Gastrocnemius medialis (tissue), 4 donors: ENCODE data around the gene PLXNB1. TPM values are rescaled to one million over a fixed set of nuclear protein-coding genes. Genes with fewer than 3 reads are reported as not detected.

Experiments used
- ATAC-seq, 2 donors: fragments of 150-250 bp; one replicate each; pipeline ENCODE4 v1.9.1; 2016
- DNase-seq, 2 donors: peaks; one replicate each; pipeline ENCODE4 v3.0.0-alpha.2; 2019
- H3K27ac ChIP-seq, 4 donors: fragments of 200-600 bp; sonication (generic); 1 replicate in 1 of 4; 2 replicates in 3 of 4; pipeline ENCODE4 v1.5.1; 2016 to 2018; ENCODE audit warnings: mild to moderate bottlenecking in 2 of 4, moderate library complexity in 1 of 4
- H3K27me3 ChIP-seq, 3 donors: fragments of 200-600 bp; sonication (generic) in 2 of 3; 1 replicate in 1 of 3; 2 replicates in 2 of 3; pipeline versions ENCODE4 v1.5.1 to v1.6.0; 2016 to 2019; ENCODE audit warnings: mild to moderate bottlenecking in 1 of 3, moderate library complexity in 1 of 3
- H3K36me3 ChIP-seq, 2 donors: fragments of 200-600 bp; sonication (generic) in 1 of 2; one replicate each; pipeline ENCODE4 v1.5.1; 2017 to 2018
- H3K4me1 ChIP-seq, 2 donors: fragments of 200-600 bp; sonication (generic) in 1 of 2; one replicate each; pipeline ENCODE4 v1.5.1; 2016 to 2017; ENCODE audit warnings: mild to moderate bottlenecking in 2 of 2
- H3K4me3 ChIP-seq, 4 donors: fragments of 200-600 bp; sonication (generic) in 3 of 4; 1 replicate in 1 of 4; 2 replicates in 3 of 4; pipeline ENCODE4 v1.5.1; 2016 to 2019; ENCODE audit warnings: mild to moderate bottlenecking in 2 of 4
- H3K9me3 ChIP-seq, 3 donors: fragments of 200-600 bp; sonication (generic) in 2 of 3; 1 replicate in 1 of 3; 2 replicates in 2 of 3; pipeline ENCODE4 v1.5.1; 2016 to 2019
- POLR2A ChIP-seq, 2 donors: fragments of 450-650 bp; IDR thresholded peaks; one replicate each; pipeline ENCODE4 v1.6.1; 2017; ENCODE audit warnings: antibody characterized with exemption in 2 of 2, mild to moderate bottlenecking in 2 of 2, moderate library complexity in 2 of 2
- in situ Hi-C, 4 donors: fragments of 200-750 bp; cut with MboI; loops; one replicate each; pipeline versions ENCODE4 v1.15.0 to v1.8.0; 2017; ENCODE audit warnings: low sequenced_read_pairs in 4 of 4
- intact Hi-C: fragments of 100-400 bp; cut with DNase I; formaldehyde crosslinking; loops from one replicate; pipeline ENCODE4 v1.15.1; 2023; ENCODE audit warnings: low total_unique reads
- total RNA-seq, 4 donors: library from RNA; depleted of rRNA; stranded (reverse); fragments of >200 nt; gene quantifications; one replicate each; pipeline versions ENCODE4 v1.1.0 to v1.2.3, GENCODE V29; 2016
- TF ChIP-seq, protein P1 (sequence below), 5 experiments: fragments of 450-650 bp in 3 of 5; fragments of 200-600 bp in 2 of 5; sonication (generic) in 2 of 5; IDR thresholded peaks in 4 of 5; conservative IDR thresholded peaks in 1 of 5; 1 replicate in 4 of 5; 2 replicates in 1 of 5; pipeline ENCODE4 v1.5.1; 2016 to 2019; ENCODE audit warnings: antibody characterized with exemption in 5 of 5, mild to moderate bottlenecking in 3 of 5, moderate library complexity in 3 of 5

PLXNB1 gene
- total RNA-seq, 4 donors from 2014 or later, result 2.8 to 7.2 (median 3.5) TPM

DNA sequence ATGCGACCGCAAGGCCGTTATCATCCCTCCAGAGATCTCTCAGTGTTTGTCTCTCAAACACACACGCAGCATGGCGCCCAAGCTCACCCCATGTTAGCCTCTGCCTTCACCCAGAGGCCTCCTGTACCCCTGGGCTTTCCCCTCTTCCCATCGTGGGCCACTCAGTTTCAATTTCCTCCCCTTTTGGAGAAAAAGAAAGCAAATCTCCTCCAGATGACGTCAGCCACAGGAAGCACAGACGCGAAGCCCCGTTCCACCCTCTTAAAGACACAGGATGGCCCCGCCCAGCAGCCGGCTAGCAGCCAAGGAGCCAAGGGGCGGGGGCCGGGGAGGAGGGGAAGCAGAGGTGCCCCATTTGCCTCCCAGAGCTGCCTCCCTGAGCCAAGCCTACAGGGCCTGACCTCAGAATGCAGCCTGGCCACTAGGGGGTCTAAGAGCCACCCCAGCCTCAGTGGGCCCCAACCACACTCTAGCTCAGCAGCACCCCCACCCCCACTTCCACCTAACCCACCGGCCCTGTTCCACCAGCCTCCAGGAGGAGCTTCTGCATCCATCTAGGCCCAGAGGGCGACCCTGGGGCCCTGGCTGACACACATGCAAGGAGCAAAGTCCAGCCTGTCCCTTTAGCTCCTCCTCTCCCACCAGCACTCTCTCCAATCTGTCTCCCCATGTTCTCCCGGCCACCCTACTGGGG, 43.2 kb upstream of the PLXNB1 start:
- Histone ChIP-seq H3K4me1 (peaks cover 30 to 31% of the 10 kb centered on the region in 2 donors), H3K9me3 (no peaks in the 10 kb centered on the region), H3K4me3 (peak overlapping the region; percentile 62 to 79 (median 65)), H3K27ac (peak overlapping the region; percentile 87 to 100 (median 90)), H3K36me3 (peaks cover 0 to 9% of the 10 kb centered on the region in 2 donors), H3K27me3 (no peaks in the 10 kb centered on the region)
- in situ Hi-C loops, result no loop called here
- peak; percentile 66 to 75 for DNase-seq
- peak; percentile 78 to 81 for ATAC-seq
- TF ChIP-seq, protein P1, sequence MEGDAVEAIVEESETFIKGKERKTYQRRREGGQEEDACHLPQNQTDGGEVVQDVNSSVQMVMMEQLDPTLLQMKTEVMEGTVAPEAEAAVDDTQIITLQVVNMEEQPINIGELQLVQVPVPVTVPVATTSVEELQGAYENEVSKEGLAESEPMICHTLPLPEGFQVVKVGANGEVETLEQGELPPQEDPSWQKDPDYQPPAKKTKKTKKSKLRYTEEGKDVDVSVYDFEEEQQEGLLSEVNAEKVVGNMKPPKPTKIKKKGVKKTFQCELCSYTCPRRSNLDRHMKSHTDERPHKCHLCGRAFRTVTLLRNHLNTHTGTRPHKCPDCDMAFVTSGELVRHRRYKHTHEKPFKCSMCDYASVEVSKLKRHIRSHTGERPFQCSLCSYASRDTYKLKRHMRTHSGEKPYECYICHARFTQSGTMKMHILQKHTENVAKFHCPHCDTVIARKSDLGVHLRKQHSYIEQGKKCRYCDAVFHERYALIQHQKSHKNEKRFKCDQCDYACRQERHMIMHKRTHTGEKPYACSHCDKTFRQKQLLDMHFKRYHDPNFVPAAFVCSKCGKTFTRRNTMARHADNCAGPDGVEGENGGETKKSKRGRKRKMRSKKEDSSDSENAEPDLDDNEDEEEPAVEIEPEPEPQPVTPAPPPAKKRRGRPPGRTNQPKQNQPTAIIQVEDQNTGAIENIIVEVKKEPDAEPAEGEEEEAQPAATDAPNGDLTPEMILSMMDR (IDR thresholded peaks at IDR 0.05 in 4 of 5, conservative IDR thresholded peaks at IDR 0.05 in 1 of 5), result peak; percentile 22 to 56 (median 42)
- TF ChIP-seq POLR2A (IDR thresholded peaks at IDR 0.05), result peak; percentile 45 to 76
- intact Hi-C loops, result no loop called here

DNA sequence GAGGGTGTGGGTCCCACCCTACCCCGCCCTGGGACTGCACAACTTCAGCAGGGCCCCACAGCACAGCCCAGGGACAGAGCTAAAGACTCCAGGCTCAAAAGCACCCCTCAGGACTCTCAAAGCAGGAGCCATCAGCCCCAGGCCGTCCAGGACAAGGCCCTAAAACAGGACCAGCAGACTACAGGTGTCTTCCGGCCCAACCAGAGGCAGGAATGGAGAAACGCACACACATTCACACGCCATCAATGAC, 42.7 kb upstream of the PLXNB1 start:
- H3K4me1 ChIP-seq, result peaks cover 35 to 36% of the 10 kb centered on the region in 2 donors
- H3K36me3 ChIP-seq, result peaks cover 0 to 10% of the 10 kb centered on the region in 2 donors
- H3K4me3 ChIP-seq, result peak overlapping the region; percentile 62 to 79 (median 65)
- ATAC-seq, result peak in 1 of 2 donors; percentile 35
- DNase-seq, result no peak
- no peaks in the 10 kb centered on the region for H3K9me3 ChIP-seq
- TF ChIP-seq, protein P1 (IDR thresholded peaks at IDR 0.05 in 4 of 5, conservative IDR thresholded peaks at IDR 0.05 in 1 of 5), result no peak
- no peak for TF ChIP-seq POLR2A (IDR thresholded peaks at IDR 0.05)
- in situ Hi-C loops (no loop called here), intact Hi-C loops (no loop called here)
- H3K27ac ChIP-seq, result peak overlapping the region; percentile 87 to 100 (median 90)
- H3K27me3 ChIP-seq, result no peaks in the 10 kb centered on the region

DNA sequence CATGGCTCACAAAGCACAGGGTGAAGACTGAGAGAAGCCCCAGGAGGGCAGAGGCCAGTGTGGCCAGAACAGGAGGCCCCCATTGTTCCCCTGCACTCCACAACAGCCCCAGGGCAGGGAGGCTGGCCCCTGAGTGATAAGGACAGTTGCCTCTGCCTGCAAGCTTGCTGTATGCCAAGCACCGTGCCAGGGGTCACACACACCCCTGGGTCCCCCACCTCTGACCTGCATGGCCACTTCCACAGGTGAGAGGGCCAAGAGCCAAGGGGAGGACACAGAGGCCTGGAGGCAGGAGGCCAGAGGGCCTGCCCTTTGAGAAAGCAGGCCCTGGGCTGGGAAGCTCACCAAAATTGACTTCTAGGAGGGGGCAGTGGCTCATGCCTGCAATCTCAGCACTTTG, 40.4 kb upstream of the PLXNB1 start:
- H3K27ac ChIP-seq, result peak overlapping the region in 3 of 4 donors; percentile 23 to 100 (median 55)
- DNase-seq (no peak), ATAC-seq (no peak)
- H3K4me1 ChIP-seq, result peaks cover 50 to 52% of the 10 kb centered on the region in 2 donors
- H3K4me3 ChIP-seq, result no peak overlapping the region
- H3K9me3 ChIP-seq, result no peaks in the 10 kb centered on the region
- H3K36me3 ChIP-seq, result peaks cover 0 to 10% of the 10 kb centered on the region in 2 donors
- intact Hi-C loops, result no loop called here
- no peaks in the 10 kb centered on the region for H3K27me3 ChIP-seq
- in situ Hi-C loops, result no loop called here
- TF ChIP-seq, protein P1 (IDR thresholded peaks at IDR 0.05 in 4 of 5, conservative IDR thresholded peaks at IDR 0.05 in 1 of 5), result no peak
- TF ChIP-seq POLR2A (IDR thresholded peaks at IDR 0.05), result no peak

DNA sequence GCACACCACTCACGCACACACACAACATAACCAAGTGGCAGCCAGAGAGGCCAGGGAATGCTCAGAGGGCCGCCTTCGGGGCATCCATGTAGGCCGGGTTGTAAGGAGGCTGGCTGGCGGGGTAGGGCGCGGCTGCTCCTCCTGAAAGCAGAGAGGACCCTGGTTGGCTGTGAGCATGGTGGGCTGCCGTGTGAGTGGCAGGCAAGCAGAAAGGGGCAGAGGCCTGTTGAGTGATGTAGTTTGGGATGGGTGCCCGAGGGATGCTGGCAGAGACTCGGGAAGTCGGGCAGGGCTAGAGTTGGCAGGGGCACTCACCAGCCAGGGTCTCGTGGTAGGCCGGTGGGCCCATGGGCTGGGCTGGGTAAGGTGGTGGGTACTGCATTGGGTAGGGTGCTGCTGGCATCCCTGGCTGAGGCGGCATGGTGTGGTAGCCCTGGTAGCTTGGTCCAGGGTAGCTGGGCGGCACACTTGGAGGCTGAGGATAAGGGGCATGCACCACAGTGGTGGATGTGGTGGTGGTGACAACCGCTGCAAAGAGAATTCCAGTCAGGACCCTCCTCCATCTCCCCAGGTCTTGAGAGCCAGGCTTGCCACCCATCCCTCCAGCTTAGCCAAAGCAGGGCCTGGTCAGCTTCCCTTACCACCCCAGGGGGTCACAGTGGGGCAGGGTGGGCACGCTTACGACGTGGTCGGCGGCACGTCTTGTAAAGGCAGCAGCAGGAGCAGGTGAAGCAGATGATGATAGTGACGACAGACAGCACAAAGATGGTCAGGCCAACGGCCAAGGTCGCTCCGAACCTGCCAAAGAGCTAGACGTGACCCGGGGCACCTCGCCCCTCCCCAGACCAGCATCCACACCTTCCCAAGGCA, 39.4 kb upstream of the PLXNB1 start:
- H3K27ac ChIP-seq, result peak overlapping the region in 2 of 4 donors; percentile 100
- peak in 1 of 2 donors; percentile 17 for DNase-seq
- intact Hi-C loops (loop anchor here (5.0 kb wide), 2 partner anchors 138 to 218 kb away; partner anchors contain the start of genes NCKIPSD and UQCRC1), in situ Hi-C loops (loop anchor here in 2 of 4 donors (5.0 to 10.0 kb wide), 2 partner anchors 76 to 88 kb away; partner anchors contain the start of gene PFKFB4 (in 1 of the 2))
- H3K9me3 ChIP-seq, result no peaks in the 10 kb centered on the region
- H3K27me3 ChIP-seq, result no peaks in the 10 kb centered on the region
- no peak overlapping the region for H3K4me3 ChIP-seq
- no peak for TF ChIP-seq POLR2A (IDR thresholded peaks at IDR 0.05)
- TF ChIP-seq, protein P1 (IDR thresholded peaks at IDR 0.05 in 4 of 5, conservative IDR thresholded peaks at IDR 0.05 in 1 of 5), result no peak
- H3K36me3 ChIP-seq, result peaks cover 0 to 10% of the 10 kb centered on the region in 2 donors
- H3K4me1 ChIP-seq, result peaks cover 55 to 57% of the 10 kb centered on the region in 2 donors
- ATAC-seq, result no peak
